NCI-H2196 (cell line): ENCODE results near the gene ROCK2.

Source experiments
- DNase-seq: peaks from one replicate; lab custom pipeline; 2025; ENCODE audit not compliant: unreplicated experiment; lab: John Stamatoyannopoulos, UW

Gene ROCK2

DNA sequence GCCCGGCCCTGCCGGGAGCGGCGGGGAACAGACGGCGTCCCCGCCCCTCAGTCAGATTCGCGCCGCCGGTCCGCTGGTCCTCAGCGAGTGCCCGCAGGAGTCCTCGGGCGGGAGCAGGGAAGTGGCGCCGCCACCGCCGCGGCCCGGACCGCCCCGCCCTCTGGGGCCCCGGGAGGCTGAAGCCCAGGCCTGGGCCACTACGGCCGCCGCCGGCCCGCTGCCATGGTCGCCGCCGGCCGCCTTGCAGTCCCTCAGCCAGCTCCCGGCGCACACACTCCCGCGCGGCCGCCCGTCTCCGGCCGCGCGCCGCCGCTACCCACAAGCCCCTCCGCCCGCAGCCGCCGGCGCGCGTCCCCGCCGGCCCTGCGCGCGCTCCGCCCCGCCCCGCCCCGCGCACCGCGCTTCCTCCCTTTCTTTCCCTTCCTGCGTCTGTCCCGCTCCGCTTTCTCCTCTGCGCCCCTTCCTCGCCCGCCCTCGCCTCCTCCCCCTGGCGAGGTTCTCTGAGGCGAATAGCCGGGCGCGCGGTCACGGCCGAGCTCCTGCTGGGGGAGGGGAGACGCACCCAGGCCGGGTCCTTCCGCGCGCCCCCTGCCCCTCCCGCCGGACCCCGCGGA, at the start of gene ROCK2:
Gene ROCK2, minus strand, starts transcription at position 295 of the 614 bp plus-strand sequence. CDS start 500 bp downstream, outside the sequence.
- DNase-seq, result peak; percentile 81

DNA sequence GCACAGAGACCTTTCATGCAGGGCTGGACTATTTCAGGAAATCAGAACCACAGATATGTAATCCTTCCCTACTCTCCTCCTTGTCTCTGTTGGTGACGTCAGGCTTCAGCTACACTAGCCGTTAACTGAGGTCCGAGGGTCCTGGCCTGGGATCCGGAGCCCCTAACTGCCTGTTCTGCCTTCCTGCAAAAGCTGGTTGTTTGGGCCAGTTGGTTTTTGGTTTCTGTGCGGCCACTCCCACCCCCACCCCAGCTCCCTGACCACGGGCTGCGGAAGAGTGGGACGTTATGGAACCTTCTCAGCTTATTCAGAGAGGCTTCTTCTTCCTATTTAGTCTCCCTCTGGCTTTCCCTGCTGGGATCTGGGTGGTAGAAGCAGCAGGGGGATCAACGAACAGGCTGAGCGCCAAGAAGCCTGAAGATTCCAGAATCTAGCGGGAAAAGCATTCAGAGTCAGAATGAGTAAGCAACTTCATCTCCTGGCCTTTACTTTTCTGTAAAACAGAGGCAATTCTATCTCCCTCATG, 49.3 kb upstream of the ROCK2 start:
- no peak for DNase-seq

DNA sequence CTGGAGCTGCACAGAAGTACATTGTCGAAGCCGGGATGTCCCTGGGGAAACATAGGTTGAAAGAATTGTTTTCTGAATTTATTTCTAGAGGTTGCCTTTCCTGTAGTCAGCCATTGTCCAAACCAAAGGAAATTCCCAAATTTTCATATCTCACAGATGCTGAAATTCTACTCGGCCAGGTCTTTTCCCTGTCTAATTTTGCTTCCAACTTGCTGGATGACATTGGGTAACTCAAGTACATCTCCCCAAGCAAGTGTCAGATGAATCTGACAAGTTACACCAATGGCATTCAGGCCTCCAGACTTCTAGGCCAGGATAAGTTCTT, 47.5 kb upstream of the ROCK2 start:
- no peak for DNase-seq

DNA sequence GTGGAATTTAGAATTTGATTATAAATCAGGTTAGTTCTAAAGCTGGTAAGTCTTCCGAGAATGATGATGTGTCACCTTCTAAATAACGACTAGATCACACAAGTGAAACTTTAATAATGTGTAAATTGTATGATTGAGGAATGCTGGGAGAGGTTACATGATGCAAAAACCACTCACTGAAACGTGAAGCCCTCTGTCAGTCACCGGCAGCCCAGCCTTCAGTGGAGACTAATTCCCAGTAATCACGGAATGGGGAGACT, 45.9 kb upstream of the ROCK2 start:
- DNase-seq, result no peak

DNA sequence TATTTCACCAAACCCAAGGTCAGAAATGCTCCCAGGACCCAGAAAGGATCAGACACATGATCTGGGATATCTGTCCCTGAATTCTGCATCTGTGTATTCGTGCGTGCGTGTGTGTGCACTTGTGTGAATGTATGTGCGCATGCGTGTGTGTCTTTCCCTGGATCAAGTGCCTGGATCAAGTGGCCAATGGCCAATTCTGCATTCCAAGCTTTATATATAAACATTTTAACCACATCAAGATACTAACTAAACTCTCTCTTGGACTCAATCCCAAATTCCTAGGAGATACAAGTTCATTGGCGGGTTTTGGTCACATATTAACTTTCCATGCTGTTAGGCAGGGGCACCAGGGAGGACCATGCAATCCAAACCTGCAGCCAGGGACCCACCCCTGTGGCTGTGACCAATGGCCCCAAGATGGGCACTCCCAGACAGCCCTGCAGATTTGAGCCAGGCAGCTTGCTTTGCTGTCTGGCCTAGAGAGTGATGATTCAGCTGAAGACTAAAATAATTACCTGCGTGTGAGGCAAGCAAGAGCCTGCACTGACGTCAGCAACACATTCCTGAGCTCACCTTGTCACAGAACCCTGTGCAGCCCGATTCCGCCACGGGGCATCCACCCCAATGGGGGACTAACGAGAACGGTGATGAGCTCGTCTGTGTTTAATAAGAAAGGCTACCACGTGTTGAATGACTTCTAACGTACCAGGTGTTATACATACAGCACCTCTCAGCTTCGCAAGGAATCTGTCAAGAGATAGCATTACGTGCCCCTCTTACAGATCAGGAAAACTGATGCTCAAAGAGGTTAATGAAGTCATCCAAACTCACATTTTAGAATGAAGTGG, 45.3 kb upstream of the ROCK2 start:
- DNase-seq, result no peak

DNA sequence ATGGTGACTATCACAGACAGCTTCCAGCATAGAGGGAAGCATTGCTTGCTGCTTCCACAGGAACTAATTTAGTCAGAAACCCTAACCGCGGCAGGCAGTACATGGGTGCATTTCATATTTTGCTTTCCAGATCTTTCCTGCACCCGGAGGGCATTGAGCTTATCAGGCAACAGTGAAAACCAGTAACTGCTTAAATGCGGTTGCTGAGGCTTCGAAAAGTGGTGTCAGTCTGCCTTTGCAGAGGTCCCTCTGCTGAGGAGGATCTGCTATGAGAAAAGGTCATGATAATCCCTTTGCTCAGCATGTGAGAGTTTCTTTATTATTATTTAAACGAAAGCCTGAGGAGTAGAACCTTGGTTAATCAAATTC, 44.6 kb upstream of the ROCK2 start:
- DNase-seq, result no peak

DNA sequence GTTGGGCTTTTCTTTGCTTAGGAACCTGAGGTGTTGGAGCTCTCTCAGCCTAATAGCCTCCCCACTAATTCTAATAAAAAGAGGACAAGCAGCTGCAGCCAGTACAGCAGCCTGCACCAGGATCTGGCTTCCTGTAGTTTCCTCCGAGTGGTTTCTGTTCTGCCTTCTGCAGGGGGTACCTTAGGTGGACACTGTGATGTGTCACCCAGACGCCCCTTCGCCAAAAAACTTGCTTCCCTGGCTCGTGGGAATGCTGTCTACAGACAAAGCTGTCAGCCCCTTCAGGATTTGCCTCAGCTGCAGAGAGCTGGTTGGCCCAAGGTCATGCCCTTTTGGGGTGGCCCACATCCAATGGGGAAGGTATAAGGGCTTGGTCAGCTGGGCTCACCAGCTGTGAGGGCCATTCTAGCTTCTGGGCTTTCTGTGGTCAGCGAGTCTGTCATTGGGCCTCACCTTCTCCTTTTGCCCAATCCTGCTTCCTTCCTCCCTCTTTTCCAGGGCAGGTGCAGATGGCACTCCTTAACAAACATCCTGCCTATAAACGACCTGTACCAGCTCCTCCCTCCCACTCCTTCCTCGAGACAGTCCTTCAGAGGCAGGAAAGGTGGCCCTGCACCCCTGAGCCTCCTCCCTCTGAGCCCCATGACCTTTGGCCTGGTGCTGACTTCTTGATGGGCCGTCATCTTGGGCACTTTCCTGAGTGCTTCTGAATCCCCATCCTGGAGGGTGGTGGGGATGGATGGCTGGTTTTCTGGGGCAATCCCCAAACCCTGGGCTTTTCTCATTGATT, 44.0 kb upstream of the ROCK2 start:
- no peak for DNase-seq

DNA sequence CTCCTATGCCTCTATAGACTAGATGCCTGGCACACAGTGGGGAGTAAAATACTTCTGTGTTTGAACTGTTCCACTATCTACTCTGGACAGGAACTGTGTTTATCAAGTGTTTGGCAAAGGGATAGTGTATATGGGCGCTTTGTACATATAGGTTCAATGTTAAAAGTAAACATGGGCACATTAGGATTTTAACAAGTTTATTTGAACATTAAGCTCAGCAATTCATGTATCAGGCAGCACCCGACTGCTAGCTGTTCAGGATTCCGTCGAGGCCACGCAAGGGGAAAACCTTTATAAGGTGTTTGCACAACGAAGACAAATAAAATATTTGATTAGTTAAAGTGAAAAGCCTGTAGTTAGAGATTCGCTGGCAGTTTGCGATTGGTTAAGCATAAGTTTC, 43.4 kb upstream of the ROCK2 start:
- no peak for DNase-seq

DNA sequence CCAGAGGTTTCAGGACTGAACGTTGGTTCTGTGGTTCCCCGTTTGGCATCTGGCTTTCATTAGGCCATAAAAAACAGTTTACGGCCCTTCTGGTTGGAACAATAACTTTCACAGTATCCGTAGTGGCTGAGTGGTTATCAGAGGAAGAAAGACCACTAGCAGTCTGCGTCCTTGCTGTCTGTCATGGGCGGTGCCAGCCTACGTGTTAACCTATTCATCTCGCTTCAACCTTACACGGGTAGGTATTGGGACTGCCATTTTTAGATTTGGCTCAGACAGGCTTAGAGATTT, 42.6 kb upstream of the ROCK2 start:
- DNase-seq, result no peak

DNA sequence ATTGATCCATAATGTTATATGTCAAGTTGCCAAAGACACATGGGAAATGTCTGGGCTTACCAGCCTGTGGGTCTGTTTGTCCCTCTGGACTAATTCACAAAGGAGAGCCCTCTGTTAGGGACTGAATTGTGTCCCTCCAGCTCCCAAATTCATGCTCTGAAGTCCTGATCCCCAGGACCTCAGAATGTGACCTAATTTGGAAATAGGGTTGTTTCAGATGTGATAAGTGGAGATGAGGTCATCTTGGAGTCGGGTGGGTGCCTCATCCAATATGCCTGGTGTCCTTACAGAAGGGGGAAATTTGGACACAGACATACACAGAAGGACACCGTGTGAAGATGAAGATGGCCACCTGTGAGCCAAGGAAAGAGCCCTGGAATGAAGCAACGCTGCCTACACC, 41.4 kb upstream of the ROCK2 start:
- no peak for DNase-seq

DNA sequence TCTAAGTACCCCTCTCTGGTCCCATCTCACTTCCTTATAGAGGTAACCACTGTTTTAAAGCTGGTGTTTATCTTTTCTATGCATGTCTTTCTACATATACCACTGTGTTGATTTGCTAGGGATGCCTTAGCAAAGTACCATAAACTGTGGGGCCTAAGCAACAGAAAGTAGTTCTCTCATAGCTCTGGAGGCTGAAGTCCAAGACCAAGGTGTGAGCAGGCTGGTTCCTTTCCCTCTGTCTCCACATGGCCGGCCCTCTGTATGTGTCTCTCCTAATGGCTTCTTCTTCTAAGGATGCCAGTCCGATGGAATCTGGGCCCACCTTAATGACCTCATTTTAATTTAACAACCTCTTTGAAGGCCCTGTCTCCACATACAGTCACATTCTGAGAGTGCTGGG, 40.8 kb upstream of the ROCK2 start:
- DNase-seq, result no peak

DNA sequence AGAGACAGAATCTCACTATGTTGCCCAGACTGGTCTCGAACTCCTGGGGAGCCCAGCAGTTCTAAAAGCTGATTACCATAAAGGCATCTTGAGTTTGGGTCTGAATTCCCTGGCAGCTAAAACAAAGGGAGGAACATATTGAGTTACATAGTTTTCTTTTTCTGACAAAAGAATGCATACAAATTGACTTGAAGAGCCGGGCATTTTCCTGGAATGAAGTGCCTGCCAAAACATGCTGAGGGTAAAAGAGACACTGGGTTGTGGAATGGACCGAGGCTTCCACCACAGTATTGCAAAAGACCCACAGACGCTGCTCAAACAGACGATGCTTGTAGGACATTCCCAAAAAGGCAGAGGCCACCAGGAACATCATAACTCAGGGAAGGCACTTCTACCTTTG, 35.1 kb upstream of the ROCK2 start:
- no peak for DNase-seq

DNA sequence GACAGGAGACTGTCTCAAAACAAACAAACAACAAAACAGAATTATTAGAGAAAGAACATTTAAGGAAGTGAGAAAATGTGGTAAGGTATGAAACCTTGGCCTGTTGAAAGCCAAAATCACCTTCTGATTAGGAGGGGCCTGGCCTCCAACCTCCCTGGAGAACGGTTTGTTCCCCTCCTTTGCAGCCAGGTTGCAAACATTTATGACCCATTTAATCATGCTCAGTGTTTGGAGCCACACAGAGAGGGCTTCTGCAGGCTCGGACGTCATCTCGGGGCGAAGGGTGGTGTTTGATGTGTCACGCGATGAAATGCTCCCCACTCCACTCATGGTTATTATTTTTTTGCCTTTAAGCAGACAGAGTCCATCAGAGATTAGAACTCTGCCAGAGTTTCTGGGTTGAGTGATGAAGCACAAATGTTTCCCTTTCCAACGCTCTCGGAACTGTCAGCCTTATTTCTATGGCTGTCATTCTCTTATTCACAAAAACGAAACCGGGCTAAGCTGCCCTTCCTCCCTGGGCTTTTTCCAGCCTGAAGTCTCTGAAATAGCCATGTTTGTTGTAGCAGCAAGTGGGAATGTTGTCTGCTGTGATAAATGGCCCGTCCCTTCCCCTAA, 33.6 kb upstream of the ROCK2 start:
- DNase-seq, result no peak

DNA sequence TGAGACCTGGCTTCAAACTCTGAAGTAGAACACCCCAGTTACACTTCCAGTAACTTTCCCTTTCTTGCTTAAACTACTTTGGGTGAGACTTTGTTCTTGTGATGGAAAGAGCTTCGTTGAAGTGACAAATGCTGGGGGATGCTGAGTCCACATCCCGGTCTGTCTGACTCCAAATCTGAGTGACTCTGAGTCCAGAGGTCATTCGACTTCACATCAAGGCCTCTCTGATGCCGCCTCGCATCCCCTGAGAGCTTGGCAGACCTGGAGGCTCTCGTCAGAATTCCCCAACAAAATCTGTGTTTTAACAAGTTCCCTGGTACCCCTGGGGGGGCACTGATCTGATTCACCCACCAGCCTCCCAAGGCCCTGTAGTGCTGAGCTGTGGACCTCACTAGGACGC, 31.6 kb upstream of the ROCK2 start:
- no peak for DNase-seq

DNA sequence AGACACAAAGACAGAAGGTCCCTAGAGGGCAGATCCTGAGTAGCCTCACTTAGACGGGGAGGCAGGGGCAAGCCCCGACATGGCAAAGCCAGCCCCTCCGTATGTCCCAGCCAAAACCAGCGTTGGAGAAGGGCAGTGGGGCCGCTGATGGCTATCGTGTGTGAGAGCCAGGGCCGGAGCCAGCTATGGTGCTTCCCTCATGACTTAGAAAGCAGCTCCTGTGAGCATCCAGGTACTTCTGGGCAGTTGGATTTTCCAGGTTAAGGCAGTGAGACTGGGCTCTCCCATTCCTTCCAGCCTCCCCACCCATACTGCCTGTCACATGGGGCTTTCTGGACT, 31.2 kb upstream of the ROCK2 start:
- no peak for DNase-seq

DNA sequence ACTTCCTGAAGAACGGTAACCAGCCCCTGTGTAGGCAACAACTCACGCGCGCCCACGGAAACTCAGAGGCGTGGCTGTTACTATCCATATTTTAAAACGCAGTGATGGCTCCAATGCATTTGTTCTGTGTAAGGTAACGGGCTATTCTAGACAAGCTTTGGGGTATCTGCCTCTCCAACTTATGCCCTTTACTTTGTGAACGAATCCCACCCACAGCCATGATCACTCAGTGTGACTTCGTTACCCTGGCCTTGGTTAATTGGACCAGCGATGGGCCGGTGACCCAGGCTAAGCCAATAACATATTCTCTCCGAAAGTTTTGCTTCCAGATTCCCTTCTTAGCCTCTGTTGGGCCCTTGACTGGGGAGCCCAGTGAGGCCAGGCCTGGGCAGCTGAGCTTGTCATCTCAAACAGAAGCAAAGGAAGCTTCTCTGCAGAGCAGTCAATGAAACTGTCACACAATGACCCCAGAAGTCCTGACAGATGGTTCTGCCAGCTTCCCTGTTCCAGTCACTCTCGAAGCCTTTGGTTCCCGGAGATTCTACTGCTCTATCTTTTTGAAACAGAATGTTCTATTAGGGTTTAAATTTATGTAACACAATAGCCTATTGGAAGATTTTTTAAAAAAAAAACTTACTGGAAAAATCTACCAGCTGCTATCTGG, 30.7 kb upstream of the ROCK2 start:
- DNase-seq, result no peak

DNA sequence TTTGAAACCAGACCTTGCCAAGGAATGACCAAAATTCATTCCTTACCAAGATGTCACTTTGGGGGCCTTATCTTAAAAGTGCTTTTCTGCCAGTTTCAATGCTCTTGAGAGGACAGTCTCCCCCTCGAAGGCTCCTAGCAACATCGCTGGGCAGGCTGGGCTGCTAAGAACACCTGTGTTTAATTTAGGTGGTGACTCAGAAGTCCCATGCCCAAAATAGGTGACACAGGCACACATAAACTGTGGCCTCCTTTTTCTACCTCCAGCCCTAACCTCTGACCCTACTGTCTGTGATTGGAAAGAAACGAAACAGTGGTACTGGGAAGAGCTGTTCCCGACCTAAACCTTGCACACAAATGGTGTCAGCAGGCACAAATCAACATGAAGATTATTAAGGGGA, 28.7 kb upstream of the ROCK2 start:
- no peak for DNase-seq

DNA sequence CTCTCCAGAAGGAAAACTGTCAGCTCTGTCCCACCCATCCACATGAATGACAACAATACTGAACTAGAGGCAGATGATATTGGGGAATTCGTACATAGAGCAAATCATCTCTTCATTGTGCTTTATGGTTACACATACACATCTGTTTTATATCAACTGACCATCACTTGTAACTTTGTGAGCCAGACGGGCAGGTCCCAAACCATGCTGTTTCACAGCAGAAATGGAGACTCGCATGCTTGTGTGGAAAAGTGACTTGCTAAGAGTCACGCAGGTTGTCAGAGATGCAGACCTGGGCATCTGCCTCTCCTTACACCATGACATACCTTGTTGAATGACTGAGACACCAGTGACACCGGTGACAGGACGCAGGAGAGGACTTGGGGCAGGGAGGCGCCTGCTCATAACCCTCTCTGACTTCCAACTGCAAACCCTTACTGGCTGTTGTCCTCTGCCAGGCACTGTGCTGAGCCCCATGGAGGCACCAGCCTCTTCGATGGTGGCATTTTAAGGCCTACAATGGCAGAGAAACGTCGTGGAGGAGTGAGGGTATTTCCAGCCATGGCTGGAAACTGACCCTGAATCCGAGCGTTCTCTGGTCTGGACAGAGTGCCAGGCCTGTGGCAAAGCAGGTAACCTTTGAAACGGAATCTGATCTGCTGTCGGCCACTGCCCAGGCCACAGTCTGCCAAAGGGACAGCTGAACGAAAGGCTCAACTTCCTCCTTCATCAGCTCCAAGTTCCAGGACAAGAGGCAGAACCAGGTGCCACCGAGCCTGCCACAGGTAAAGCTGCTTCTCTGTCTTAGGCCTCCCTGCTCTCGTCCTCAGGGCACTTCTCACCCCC, 26.9 kb upstream of the ROCK2 start:
- DNase-seq, result no peak

DNA sequence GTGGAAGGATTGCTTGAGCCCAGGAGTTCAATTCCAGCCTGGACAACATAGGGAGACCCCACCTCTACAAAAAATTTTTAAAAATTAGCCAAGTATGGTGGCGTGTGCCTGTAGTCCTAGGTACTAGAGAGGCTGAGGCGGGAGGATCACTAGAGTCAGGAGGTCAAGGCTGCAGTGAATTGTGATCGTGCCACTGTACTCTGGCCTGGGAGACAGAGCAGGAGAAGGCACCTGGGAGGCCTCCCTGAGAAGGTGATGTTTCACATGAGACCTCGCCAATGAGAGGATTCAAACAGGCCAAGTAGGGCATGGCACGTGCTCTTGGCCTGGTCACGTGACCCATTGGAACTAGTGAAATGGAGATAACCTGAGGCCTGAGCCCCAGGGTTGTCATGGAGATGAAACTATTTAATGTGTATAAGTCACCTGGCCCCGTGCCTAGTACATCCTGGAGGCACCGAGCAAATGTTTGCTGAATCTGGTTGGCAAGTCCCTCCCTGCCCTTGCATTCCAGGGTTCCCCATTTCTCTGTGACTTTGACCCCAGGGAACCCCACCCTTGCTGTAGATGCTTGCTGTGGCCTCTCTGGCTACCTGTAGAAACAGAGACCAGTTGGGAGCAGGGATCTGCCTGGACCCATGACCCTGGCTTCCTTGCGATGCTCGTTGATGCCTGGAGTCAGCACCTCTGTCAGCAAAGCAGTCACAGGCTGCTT, 26.1 kb upstream of the ROCK2 start:
- DNase-seq, result peak; percentile 89

DNA sequence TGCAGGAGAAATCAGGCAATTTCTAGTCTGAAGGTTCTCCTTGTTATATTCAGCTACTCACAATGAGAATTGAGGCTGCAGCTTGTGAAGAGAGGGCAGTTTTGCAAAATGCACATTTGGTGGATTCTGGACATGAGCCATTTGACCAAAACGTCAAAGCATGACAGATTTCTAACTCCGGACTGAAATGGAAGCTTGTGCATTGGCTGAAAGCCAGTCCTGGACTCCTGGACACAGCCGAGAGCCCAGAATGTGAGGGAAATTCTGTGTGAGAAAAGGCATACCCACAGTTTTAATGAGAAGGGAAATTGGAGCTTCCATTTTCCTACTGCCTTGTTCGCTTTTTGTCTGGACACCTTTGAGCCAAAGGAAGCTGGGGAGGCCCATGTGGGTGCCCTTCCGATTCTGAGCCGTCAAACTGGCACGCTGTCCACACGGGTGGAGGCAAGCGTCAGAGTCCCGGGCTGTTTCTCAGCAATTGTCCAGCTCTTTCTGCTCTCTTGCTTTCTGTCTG, 23.7 kb upstream of the ROCK2 start:
- DNase-seq, result no peak
